HT1080 (cell line): ENCODE data around the gene RAD21L1. TPM values are rescaled to one million over a fixed set of nuclear protein-coding genes. Genes with fewer than 3 reads are reported as not detected.

Experiments used
- DNase-seq: peaks from one replicate; pipeline ENCODE4 v3.0.0-alpha.2; 2015; ENCODE audit warnings: low read depth
- polyA plus RNA-seq, 2 experiments: library from polyadenylated mRNA; depleted of rRNA; stranded (reverse); fragments of >200 nt; gene quantifications; 2 replicates each; pipeline ENCODE4 v1.2.3, GENCODE V29; 2015
- total RNA-seq: library from RNA; depleted of rRNA; stranded (reverse); fragments of >200 nt; shearing (Covaris generic); gene quantifications from 2 replicates; pipeline ENCODE4 v1.2.3, GENCODE V29; 2014; rRNA removed

Gene RAD21L1
- 0.17 and 0.59 TPM in 2 replicates for total RNA-seq
- 0.03 and 0.12 TPM in 2 replicates for polyA plus RNA-seq (2015; cell fraction: cytosol; rRNA removed)
- polyA plus RNA-seq (2015; cell fraction: nucleus; rRNA removed): 0.13 and 0.53 TPM in 2 replicates

- peak; percentile 43 for DNase-seq
Observed at GRCh38 chr20:1225783-1226654, at the start of gene RAD21L1. TSS of gene RAD21L1 (plus strand) at chr20:1226044. CDS start at chr20:1228454, 2,410 bp downstream.

- peak; percentile 27 for DNase-seq
Observed at GRCh38 chr20:1177680-1178079, 48.2 kb upstream of the RAD21L1 start.

- no peak for DNase-seq
Observed at GRCh38 chr20:1178103-1178502, 47.7 kb upstream of the RAD21L1 start.

GRCh38 chr20:1178623-1179022 lies 47.2 kb upstream of the RAD21L1 start:
- DNase-seq: no peak

GRCh38 chr20:1180949-1181348 lies 44.9 kb upstream of the RAD21L1 start:
- no peak for DNase-seq

GRCh38 chr20:1182106-1182505 lies 43.7 kb upstream of the RAD21L1 start:
- no peak for DNase-seq

- DNase-seq: no peak
Observed at GRCh38 chr20:1183153-1183552, 42.7 kb upstream of the RAD21L1 start.

- no peak for DNase-seq
Observed at GRCh38 chr20:1184260-1184637, 41.6 kb upstream of the RAD21L1 start.

GRCh38 chr20:1184638-1185315 lies 41.1 kb upstream of the RAD21L1 start, which contains the start of gene TMEM74B:
TSS of gene TMEM74B (minus strand) at chr20:1184981. CDS start at chr20:1183801, 1,180 bp downstream.
- DNase-seq: no peak

- DNase-seq: no peak
Observed at GRCh38 chr20:1185316-1185741, 40.5 kb upstream of the RAD21L1 start.

- peak; percentile 26 for DNase-seq
Observed at GRCh38 chr20:1185790-1186334, 40.0 kb upstream of the RAD21L1 start.

GRCh38 chr20:1186367-1186991 lies 39.4 kb upstream of the RAD21L1 start:
- no peak for DNase-seq

- no peak for DNase-seq
Observed at GRCh38 chr20:1187605-1188171, 38.2 kb upstream of the RAD21L1 start.

- DNase-seq: no peak
Observed at GRCh38 chr20:1188347-1188746, 37.5 kb upstream of the RAD21L1 start.

- no peak for DNase-seq
Observed at GRCh38 chr20:1189827-1190226, 36.0 kb upstream of the RAD21L1 start.

GRCh38 chr20:1190847-1191246 lies 35.0 kb upstream of the RAD21L1 start:
- DNase-seq: no peak

- DNase-seq: no peak
Observed at GRCh38 chr20:1191299-1191698, 34.5 kb upstream of the RAD21L1 start.

- no peak for DNase-seq
Observed at GRCh38 chr20:1195226-1195625, 30.6 kb upstream of the RAD21L1 start.

- DNase-seq: no peak
Observed at GRCh38 chr20:1196634-1197033, 29.2 kb upstream of the RAD21L1 start.

- no peak for DNase-seq
Observed at GRCh38 chr20:1197801-1198200, 28.0 kb upstream of the RAD21L1 start.

GRCh38 chr20:1198751-1199150 lies 27.1 kb upstream of the RAD21L1 start:
- DNase-seq: no peak
